Measurements from ENCODE around the gene HDAC1.

DNA sequence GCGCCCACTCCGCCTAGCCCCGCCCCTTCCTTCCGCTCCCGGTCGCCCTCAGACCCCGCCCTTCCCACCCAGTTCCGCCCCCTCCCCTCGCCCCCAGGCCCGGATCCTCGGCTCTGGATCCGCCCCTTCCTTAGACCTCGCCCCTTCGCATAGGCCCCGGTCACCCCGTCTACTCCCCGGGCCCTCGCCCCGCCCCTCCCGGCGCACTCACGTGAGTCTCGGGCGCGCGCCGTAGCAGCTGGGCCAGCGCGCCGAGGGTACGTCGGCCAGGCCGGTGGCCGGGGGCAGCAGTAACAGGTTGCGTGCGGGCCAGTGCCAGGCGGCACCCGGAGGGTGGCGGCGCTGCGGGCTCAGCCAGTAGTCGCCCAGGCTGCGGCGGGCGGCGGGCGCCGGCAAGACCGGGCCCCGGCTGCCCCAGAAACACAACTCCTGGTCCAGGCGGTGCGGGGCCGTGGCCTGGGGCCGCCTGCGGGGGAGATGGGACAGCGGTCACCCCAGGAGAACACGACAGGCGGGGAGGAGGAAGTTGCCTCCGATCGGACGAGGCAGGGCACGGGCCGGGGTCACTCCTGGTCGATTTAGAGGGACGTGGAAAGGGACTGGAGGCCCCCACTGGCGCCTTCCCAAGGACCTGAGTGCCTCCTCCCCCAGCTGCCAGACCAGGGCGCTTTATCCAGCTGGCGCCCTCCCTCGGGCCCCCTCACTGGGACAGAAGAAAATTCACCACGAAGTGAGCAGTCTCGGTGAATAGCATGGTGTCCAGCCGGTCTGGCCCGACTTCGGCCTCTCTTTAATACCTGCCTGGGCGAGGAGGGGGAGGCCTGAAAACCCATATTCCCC is 59.7 kb downstream of the HDAC1 start:
- TF ChIP-seq TAF1 (IDR thresholded peaks at IDR 0.05; ENCODE audit: borderline replicate concordance, insufficient read depth, low read length) = no peak
- no peak; the same call in 1 of the 2 replicates for TF ChIP-seq POLR2AphosphoS5 (IDR thresholded peaks at IDR 0.05; ENCODE audit: low read depth, low read length)
- TF ChIP-seq SIN3A (IDR thresholded peaks at IDR 0.05; ENCODE audit: borderline replicate concordance, insufficient read depth, low read length) = no peak
- TF ChIP-seq, protein P1, sequence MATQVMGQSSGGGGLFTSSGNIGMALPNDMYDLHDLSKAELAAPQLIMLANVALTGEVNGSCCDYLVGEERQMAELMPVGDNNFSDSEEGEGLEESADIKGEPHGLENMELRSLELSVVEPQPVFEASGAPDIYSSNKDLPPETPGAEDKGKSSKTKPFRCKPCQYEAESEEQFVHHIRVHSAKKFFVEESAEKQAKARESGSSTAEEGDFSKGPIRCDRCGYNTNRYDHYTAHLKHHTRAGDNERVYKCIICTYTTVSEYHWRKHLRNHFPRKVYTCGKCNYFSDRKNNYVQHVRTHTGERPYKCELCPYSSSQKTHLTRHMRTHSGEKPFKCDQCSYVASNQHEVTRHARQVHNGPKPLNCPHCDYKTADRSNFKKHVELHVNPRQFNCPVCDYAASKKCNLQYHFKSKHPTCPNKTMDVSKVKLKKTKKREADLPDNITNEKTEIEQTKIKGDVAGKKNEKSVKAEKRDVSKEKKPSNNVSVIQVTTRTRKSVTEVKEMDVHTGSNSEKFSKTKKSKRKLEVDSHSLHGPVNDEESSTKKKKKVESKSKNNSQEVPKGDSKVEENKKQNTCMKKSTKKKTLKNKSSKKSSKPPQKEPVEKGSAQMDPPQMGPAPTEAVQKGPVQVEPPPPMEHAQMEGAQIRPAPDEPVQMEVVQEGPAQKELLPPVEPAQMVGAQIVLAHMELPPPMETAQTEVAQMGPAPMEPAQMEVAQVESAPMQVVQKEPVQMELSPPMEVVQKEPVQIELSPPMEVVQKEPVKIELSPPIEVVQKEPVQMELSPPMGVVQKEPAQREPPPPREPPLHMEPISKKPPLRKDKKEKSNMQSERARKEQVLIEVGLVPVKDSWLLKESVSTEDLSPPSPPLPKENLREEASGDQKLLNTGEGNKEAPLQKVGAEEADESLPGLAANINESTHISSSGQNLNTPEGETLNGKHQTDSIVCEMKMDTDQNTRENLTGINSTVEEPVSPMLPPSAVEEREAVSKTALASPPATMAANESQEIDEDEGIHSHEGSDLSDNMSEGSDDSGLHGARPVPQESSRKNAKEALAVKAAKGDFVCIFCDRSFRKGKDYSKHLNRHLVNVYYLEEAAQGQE (IDR thresholded peaks at IDR 0.05; ENCODE audit: insufficient read depth in 1 of 2, low read depth in 2 of 2, low read length in 2 of 2) = no peak

Measured in PFSK-1 (cell line).